Measurements from ENCODE around the gene STEEP1.
A peak's percentile ranks its signal among the peaks of the same experiment; 100 is the strongest.

The STEEP1 gene

DNA sequence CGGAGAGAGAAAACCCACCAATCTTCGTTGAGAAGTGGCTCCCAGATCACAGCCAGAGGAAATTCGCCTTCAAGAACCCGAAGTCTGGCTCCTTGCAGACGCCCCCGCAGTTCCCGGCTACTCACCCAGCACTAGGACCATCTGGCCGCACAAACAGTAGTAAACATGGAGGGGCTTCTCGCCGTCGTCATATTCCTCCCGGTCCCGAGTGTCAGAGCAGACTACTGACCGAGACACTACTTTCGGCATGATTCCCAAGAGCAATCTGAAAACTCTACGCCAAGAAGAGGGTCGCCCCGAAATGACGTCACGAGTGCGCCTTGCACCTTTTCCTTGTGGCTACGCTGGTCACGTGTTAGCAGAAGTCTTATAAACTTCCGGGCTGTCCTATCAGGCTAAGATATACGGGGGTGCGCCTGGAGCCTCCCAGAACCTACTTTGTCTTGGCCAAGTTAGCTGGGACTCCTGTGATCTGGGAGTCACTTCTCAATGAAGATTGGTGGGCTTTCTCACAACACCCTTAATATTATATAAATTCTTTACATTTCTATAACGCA, at the start of gene STEEP1:
STEEP1 (minus strand) TSS at position 303 of the 557 bp plus-strand sequence; CDS start at position 249, 54 bp downstream.
- DNase-seq = peak; percentile 89

DNA sequence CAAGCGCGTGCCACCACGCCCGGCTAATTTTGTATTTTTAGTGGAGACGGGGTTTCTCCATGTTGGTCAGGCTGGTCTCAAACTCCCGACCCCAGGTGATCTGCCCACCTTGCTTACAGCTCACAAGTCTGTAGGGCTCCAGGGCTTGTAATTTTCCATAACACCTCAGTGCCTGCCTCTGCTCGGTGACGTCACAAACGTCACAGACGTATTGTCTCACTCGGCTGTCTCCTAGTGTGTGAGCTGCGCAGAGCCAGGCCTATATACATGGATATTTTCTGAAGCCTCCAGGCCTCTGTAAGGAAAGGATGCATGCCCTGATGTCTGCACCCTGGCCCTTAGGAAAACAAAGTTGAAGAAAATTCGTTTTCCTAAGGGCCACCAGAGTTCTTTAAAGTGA, 49.6 kb upstream of the STEEP1 start:
- DNase-seq = no peak

DNA sequence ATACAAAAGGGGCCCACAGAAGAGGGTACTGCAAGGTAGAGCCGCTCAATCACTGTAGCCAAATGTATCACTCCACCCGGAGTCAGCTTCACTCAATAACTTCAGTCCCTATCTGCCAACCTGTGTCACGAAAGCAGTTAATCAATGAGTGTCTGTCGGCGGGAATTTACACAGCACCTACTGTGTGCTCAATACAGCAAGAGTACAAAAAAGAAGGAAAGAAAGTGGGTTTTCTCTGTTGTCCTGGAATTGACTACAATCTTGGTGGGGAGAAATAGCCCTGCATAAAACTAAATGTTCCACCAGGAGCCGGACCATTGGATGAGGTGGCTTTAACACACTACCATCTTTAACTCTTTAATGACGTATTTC, 41.8 kb upstream of the STEEP1 start:
- DNase-seq = no peak

DNA sequence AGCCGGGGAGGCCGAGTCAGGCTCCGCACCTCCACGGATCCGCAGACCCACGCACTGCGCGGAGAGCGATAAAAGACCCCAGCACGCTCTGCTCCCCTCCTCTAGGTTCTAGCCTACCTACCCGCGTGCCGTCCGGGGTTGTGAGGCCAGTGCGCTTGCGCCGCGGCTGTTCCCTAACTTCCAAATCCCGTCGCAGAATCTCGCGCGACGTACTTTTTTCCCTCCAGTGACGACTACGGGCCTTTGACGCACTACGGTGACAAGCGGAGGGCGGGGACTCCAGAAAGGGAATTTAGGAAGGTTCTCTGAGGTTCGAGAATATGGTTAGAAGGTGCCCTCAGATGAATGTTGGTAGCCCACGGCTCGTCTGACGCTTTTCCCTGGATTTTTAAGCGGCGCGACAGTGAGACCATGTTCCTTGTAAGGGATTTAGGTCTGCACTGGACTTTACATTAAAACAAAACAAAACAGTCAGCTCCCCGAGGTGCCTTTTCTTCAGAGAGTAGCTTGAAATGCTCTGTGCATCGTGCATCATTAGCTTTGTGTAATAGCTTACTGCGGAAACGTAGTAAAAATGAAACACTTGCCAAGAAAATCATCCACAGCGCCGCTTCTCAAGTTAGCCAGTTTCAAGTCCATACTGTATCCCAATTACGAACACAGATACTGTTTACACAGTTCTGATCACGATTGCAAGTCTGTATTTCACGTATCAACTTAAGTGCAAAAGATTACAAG, 41.2 kb upstream of the STEEP1 start, which contains the start of gene NKRF:
NKRF (minus strand) TSS at position 145 of the 738 bp plus-strand sequence.
- DNase-seq = peak; percentile 82

DNA sequence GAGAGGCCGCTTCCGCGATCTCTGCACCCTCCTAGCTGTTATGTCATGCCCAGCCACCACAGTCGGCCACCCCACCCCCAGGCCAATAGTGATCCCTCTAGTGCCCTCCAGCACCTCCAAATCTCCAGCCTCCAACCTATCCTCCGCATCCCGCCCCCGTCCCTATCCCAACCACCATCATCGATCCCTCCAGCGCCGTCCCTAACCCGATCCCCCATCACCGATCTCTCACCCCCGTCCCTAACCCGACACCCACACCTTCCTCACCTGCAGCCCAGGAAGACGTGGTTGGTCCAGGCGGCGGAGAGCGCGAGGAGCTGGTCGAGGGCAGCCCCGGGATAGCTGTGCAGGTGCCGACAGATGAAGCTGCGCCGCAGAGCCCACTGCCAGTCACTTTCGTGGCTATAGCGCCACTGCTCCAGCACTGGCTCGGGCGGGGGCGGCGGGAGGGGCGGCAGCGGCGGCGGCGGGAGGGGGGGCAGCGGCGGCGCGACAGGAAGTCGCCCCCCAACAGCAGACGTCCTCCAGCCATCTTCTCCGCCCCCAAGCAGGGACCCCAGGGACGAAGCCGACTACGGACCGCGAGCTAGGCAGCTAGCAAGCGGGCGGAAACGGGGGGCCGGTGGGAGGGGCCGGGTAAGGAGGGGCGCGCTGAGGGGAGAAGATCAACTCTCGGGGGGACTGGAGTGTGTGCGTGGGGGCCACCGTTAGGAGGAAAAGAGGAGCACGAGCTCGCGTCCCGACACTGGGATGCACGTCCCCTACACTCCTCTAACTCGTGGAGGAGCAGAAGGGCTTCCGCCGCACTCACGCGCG, 40.5 kb upstream of the STEEP1 start:
- no peak for DNase-seq

DNA sequence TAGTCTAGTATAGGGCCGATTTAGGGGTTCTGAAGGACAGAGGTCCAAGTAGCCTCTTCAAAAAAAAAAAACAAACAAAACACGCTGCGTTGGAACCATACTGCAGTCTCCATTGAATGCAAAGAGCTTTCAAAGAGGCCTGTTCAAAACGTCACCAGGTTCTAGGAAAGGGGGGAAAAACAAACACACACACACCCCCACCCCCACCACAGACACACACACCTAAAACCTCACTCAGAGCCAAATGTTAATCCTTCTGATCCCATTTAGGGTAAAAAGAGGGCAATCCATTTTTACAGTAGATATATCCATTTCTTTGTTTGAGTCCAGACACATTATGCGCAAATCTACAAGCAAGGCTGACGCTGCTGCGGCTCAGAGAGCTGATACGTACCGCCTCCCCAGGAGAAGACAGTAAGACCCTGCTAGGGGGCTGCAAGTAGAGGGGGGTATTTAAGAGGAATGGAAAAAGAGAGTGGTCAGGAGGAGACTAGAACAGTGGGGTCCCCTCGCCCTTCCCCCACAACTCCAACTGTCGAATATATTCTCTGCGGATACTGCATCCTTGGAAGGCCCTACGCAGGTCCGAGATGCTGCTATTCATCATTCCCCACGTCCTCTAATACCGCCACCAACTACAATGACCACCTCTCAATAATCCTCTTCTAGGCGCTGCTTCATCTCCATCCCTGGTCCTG, 39.7 kb upstream of the STEEP1 start:
- no peak for DNase-seq

DNA sequence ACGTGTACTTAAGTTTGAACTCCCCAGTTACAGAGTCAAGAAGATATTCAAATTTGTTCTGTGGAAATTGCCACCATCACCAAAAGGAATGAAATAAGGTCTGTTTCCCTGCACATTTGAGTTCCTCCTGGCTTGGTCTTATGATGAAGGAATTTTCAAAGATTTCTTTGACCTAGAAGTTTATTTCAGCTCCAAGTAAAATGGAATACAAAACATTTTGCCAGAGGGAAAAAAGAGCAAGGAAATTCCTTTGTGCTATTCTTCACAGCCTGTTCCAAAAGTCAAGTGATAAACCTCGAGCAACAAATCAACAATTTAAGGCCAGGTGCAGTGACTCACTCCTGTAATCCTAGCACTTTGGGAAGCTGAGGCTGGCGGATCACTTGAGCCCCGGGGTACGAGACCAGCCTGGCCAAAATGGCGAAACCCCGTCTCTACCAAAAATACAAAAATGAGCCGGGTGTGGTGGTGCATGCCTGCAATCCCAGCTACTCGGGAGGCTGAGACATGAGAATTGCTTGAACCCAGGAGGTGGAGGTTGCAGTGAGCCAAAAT, 37.6 kb upstream of the STEEP1 start:
- no peak for DNase-seq

DNA sequence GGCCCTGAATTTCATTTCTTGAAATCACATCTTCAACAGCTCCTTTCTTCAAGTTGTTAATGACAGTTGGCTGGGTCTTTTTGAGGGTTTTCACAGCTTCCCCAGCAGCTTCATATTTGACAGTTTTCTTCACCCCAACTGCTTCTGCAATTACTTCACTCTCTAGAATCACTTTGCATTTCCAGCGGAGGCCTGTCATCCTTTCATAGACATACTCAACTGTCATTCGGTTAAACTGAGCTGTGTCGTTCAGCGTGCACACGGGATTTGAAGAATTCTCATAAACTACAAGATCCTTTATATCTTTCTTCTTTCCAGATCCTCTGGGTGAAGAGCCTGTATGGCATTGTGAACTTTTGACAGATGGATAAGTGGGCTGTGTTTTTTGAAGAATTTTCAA, 24.6 kb upstream of the STEEP1 start:
- DNase-seq = no peak

DNA sequence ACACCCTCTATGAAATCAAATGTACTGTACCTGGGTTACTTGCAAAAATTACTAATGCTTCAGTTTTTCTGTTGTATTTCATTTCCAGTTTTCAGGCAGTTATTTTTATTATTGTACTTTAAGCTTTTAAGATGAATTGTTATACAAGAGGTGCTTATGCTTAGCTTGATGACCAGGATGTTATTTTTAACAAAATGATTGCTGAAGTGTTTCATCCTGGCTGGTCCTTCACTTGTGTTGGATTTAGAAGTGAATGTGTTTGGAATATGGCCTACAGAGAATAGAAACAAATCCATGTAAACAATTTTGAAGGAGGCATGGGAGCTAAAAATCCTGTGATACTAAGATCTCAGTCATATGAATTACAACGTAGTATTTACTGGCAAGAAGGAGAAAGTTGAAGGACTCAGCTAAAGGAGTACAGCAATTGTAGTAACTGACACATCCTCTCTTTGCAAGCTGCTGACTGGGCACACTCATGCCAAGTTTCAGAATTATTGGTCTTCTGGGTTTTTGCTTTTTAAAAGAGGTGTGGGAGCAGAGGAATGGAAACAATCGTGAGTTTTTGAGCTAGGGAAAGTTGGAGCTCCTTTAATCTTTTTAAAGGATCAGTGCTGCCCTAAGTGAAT, 18.3 kb upstream of the STEEP1 start:
- DNase-seq = no peak

DNA sequence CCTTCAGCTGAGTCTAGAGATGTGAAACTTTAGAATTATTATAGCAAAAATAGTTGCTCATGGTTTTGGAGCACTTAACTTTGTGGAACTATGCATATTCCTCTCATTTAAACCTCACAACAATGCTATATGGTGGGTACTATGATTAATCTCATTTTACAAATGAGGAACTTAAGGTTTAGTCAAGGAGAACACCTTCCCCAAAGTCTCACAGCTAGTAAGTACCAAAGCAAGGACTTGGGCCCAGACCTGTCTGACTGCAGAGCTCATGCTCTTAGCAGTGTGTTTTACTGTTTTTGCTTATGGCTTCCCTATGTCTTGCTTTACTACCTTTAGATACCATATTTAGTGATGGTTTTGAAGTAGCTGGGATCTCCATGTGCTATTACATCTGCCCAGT, 14.2 kb upstream of the STEEP1 start:
- no peak for DNase-seq

DNA sequence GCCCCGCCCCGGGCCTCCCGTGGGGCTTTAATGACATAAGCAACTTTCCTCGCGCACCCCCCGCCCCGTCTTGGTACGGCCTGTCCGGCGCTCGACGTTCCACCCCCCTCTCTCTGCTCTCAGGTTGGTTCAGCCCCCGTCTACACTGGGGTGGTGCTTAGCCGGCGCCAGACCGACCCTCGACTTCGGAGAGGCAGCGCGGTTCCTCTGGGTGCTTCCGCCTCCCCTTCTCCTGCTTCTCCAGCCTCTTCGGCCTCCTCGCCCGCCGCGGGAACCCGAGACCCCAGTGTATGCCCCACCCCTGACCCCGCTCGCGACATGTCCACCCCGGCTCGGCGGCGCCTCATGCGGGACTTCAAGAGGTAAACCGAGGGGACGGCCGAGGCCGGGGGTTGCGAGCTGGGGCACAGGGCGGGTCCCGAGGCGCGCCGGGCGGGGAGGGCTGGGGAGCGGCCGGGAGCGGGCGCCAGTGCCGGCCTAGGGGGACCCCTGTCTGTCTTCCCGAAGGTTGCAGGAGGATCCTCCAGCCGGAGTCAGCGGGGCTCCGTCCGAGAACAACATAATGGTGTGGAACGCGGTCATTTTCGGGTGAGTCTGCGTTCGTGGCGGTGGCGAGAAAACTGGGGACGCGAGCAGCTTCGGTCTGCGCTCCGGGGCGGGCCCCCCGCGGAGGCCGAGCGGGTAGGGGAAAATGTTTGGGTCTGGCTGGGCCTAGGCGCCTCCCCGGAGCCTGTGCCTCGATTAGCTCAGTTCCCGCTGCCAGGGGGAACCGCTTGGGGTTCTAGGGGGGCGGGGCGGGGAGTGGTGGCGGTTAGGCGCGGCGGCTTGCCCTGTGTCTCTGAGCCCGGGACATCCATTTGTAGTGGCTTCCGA, 9.4 kb upstream of the STEEP1 start, which contains the start of gene UBE2A:
UBE2A (plus strand) TSS at position 170 of the 873 bp plus-strand sequence; CDS start at position 319, 149 bp downstream.
- DNase-seq = peak; percentile 73

DNA sequence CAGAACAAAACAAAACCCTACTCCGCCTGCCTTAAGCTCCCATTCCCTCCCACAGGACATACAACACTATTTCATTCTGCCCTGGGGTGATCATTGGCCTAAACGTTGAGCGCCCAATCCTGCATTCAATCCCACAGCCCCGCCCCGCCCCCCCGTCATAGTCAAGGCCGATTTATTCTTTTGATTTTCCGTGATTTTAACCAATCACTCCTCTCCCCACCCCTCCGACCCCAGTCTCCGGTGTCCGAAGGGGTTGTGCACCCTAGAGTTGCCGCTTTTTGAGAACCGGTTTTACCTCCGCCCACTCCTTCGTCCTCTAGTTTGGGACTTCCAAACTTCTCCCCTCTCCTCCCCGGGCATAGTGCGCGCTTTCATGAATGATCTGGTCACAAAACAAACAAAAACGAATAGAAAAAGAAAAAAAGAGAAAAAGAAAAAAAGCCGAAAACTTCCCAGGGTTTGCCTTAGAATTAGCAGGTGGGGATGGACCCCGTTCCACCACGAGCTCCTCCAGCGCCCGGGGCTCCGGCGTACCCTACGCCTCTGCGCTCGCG, 8.7 kb upstream of the STEEP1 start:
- no peak for DNase-seq

DNA sequence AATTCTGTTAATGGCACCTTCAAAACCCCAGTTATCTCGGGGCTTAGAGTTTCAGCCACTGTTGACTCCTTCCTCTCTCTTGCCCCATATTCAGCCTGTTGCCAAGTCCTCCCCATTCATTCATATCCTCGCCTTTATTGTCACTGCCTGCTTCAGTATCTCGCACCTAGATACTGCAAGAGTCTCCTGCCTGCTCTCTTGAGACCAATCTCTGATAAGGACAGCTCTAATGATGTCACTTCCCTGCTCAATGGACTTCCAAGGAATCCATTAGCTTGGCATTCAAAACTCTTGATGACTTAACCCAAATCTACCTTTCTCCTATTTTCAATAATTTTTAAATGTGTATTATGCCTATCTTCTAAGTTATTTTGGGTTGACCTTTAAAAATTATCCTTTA, 8.0 kb upstream of the STEEP1 start:
- DNase-seq = no peak

DNA sequence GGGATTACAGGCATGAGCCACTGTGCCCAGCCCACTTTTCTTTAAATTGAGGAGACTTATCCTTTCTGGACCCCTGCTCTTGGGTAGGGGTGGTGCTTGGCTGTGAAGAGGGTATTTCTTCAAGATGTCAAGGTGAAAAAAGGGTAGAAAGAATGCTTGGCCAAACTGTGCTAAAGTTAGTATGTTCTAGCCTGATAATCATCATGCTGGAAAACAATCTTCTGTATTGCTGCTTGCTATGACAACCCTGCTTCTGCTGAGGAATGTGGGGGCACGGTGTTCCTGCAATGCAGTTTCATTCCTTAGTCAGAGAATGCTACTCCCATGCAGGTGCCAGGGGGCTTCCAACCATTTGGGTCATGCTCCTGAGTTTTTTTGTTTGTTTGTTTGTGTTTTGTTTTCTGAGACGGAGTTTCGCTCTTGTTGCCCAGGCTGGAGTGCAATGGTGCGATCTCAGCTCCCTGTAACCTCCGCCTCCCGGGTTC, 5.2 kb upstream of the STEEP1 start:
- DNase-seq = no peak

DNA sequence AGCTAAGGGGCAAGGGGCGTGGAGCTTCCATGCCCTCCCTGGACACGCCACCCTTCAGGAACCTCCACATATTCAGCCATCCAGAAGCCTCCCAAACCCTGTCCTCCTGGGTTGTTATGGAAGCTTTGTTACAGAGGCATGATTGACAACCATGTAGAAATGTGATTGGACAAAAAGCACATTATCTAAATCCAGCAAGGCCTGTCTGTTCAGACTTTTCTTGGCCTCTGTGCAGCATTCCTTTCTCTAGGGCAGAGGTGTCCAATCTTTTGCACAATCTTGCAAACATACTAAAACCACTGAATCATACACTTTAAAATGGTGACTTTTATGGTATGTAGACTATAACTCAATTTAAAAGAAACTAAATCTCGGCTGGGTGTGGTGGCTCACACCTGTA, 12.7 kb downstream of the STEEP1 start:
- DNase-seq = no peak

DNA sequence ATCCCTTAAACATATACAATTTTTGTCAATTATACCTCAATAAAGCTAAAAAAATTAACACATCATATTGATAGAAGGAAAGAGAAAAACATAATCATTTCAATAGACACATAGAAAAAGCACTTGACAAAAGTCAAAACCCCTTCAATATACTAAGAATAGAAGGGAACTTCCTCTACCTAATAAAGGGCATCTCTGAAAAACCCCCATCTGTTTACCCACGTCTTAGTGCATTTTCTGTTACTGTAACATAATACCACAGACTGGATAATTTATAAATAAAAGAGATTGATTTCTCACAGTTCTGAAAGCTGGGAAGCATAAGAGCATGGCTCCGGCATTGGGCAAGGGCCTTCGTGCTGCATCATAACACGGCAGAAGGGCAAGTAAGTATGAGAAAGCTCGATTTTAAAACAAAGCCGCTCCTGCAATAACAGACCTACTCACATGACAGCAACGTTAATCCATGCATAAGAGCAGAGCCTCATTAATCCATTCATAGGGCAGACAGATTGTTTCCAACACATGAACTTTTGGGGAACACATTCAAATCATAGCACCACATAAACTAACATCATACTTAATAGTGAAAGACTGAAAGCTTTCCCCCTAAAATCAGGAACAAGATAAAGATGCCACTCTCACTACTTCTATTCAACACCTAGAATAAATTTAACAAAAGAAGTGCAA, 15.7 kb downstream of the STEEP1 start:
- no peak for DNase-seq

DNA sequence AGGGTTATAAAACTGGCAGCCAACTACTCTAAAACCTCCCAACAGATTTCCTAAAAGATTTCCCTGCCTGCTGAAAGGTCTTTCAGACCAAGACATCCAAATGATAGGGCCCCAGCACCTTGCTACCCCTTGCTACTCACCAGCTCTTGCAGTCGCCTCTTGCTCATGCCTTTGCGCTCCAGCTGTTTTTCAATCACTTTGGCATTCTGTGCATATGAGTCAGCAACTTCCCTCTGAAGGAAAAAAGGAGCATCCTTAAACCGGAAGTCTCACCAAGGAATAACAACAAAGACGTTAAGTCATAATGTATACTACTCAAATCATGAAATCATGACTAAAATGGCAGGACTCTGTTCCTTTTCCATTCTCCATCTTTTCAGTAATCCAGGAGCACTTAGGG, 24.0 kb downstream of the STEEP1 start:
- no peak for DNase-seq

DNA sequence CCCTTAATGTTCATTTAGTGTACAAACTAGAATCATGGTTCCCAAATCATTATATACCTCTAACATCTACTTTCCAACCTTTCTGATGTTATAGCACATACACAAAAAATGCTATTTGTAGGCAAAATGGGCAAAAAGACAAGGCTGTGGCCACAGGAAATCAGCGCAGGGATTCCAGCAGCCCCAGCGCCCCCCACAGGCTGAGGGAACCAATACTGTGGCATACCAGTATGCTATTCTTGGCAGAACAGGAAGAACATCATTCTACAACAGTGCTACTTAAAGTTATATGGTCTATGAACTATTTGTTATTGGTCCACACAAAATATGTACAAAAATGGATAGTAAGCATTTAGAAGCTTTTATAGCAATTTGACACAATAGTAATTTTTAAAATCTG, 25.3 kb downstream of the STEEP1 start:
- DNase-seq = no peak

DNA sequence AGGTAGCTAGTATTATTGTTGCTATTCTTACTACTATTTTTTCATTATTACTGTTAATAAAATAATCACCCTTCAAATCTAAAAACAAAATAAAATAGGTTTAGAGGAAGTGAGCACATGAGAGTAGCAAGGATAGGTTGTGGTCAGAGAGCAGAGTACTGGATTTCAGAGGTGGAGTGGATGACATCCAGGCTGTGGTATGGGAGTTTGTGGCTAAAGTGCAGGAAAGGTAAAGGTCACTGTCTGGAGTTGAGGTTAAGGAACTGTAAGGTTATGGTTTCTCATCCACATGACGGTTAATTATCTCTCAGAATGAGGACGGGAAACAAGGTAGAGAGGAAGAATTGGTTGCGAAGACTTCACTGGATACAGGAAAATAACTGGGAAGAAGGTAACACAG, 27.7 kb downstream of the STEEP1 start:
- DNase-seq = no peak

Measured in NCI-H1105 (cell line).